Measurements from ENCODE around the gene LTBP1. TPM values are rescaled to one million over a fixed set of nuclear protein-coding genes. Genes with fewer than 3 reads are reported as not detected.
"Not testable (repeated sequence)": the region's sequence is repeated elsewhere in the genome, so short reads cannot be mapped to it uniquely, and the experiment has no call there.

The LTBP1 gene
- total RNA-seq, 2 experiments from 2014 or later: 0.10 to 0.27 TPM

DNA sequence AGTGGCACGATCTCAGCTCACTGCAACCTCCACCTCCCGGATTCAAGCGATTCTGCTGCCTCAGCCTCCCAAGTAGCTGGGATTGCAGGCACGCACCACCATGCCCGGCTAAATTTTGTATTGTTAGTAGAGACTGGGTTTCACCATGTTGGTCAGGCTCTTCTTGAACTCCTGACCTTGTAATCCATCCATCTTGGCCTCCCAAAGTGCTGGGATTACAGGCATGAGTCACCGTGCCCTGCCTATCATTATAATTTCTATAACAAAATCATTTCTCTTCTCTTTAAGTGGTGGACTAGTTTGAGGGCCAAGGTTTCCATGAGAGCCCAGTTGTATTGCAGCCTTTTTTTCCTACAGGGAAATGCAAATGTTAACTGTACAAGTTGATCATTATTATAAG, 442.9 kb downstream of the LTBP1 start:
- H3K4me3 Mint-ChIP-seq; H3K36me3 Mint-ChIP-seq; intact Hi-C loops (cut with micrococcal nuclease); H3K4me1 Mint-ChIP-seq (ENCODE audit: low read depth); POLR2A ChIA-PET; H3K27me3 Mint-ChIP-seq; H3K9me3 Mint-ChIP-seq; H3K27ac Mint-ChIP-seq; DNase-seq: not testable (repeated sequence)
- CTCF ChIA-PET: interaction anchor here (0.7 kb wide), 1 partner anchor 433 kb away, joined by 4 read pairs; no protein-coding TSS in a partner anchor

DNA sequence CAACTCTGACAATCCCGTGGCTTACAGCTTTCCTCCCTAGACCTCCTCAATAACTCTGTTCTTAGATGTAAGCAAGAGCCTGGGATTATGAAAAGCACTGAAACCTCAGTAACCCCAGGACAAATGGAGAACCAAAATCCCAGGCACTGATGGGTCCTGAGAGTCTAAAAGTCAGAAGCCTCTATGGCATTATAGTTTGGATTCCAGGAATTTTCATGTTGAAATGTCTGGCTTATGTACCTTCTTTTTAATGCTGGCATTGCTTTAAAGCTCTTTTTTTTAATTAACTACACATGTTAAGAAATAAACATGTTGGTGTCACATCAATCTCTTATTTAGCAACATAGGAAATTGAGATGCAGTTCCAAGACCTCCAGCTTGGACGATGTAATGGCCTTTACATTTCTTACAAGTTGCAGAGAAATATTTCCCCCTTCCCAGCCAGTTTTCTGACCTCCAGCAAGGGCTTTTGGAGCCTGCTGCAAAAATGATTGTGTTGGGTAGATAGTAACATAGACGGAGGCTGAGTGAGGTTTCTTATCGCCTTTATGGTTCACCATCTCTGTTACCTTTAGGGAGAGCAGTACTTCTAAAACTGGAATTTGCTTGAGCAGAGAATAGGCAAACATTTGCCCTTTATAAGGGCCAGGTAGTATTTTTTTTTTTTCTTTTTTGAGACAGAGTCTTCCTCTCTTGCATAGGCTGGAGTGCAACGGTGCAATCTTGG, 444.9 kb downstream of the LTBP1 start:
- ChIA-PET CTCF (no interaction called here), POLR2A (no interaction called here)

DNA sequence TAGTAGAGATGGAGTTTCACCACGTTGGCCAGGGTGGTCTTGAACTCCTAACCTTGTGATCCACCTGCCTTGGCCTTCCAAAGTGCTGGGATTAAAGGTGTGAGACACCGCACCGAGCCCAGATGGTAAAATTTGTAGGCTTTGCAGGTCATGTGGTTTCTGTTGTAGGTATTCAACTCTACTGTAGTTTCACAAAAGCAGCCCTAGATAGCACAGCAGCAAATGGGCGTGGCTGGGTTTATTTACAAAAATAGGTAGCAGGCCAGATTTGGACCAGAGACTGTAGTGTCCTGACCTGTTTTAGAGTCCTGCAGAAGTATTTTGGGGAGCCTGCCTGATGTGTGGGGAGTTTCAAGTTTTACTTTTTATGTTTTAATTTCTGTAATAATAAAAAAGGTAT, 445.6 kb downstream of the LTBP1 start:
- DNase-seq: no peak
- POLR2A ChIA-PET: no interaction called here
- CTCF ChIA-PET: no interaction called here
- peaks cover 3% of the 10 kb centered on the region for H3K27me3 Mint-ChIP-seq
- intact Hi-C loops (cut with micrococcal nuclease): no loop called here
- H3K9me3 Mint-ChIP-seq: no peaks in the 10 kb centered on the region
- H3K4me3 Mint-ChIP-seq: no peak overlapping the region
- H3K27ac Mint-ChIP-seq: no peak overlapping the region
- no peaks in the 10 kb centered on the region for H3K4me1 Mint-ChIP-seq (ENCODE audit: low read depth)
- no peaks in the 10 kb centered on the region for H3K36me3 Mint-ChIP-seq

More for the DNA sequence above, 444.9 kb downstream of the LTBP1 start:
- intact Hi-C loops (cut with micrococcal nuclease): no loop called here
- Mint-ChIP-seq H3K4me3 (no peak overlapping the region), H3K27me3 (peaks cover 3% of the 10 kb centered on the region), H3K4me1 (ENCODE audit: low read depth) (no peaks in the 10 kb centered on the region), H3K27ac (no peak overlapping the region), H3K9me3 (no peaks in the 10 kb centered on the region), H3K36me3 (no peaks in the 10 kb centered on the region)
- no peak for DNase-seq

DNA sequence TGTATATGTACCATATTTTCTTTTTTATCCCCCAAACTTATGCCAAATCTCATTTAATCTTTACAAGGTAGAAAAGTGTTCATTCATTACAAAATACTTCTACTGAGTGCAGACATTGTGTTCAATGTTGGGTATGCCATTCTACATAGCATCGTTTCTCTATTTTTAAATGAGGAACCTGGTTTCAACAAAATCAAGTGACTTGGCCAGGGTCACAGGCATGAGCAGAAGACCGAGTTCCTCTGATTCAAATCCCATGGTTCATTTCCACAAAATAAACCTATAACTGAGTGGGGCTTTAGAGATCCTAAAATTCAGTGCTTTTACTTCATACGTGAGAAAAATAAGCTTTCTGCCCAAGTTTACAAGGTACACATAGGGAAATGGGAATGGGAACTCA, 448.3 kb downstream of the LTBP1 start:
- Mint-ChIP-seq H3K9me3 (no peaks in the 10 kb centered on the region), H3K4me1 (ENCODE audit: low read depth) (no peaks in the 10 kb centered on the region), H3K27me3 (peaks cover 1% of the 10 kb centered on the region), H3K36me3 (no peaks in the 10 kb centered on the region), H3K4me3 (no peak overlapping the region), H3K27ac (no peak overlapping the region)
- CTCF ChIA-PET: interaction anchor here (0.6 to 1.7 kb wide), 9 partner anchors 11 to 188 kb away, joined by 3 to 5 read pairs (median 4); no protein-coding TSS in a partner anchor
- POLR2A ChIA-PET: no interaction called here
- intact Hi-C loops (cut with micrococcal nuclease): no loop called here
- DNase-seq: no peak

DNA sequence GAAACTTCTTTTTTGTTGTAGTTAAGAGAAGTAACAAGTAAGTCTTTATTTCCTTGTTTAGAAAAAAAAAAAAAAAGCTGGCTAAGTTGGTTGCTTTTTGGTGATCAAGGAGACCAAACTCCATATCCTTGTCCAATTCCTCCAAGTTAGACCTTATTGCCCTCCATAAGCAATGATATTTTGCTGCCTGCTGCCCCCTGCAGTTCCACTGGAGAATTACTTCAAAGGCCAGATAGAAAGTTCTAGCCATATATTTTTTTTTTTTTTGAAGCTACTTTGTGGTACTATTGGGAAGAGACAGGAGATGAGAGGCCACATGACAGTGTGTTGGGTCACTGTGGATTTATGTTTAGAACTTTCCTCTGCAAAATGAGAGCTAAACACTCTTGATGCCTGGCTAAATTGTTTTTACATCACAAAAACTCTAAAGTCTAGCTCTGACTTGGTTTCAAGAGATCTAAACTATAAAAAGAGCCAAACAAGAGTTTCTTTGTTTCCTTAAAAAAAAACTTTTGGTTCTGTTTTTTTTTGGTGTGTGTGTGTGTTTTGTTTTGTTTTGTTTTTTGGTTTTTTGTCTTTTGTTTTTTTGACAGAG, 449.0 kb downstream of the LTBP1 start:
- H3K4me1 Mint-ChIP-seq (ENCODE audit: low read depth): no peaks in the 10 kb centered on the region
- no peaks in the 10 kb centered on the region for H3K9me3 Mint-ChIP-seq
- peak; percentile 69 for DNase-seq
- H3K27me3 Mint-ChIP-seq: no peaks in the 10 kb centered on the region
- H3K36me3 Mint-ChIP-seq: no peaks in the 10 kb centered on the region
- no peak overlapping the region for H3K4me3 Mint-ChIP-seq
- ChIA-PET POLR2A (no interaction called here), CTCF (interaction anchor here (0.6 to 1.7 kb wide), 9 partner anchors 10 to 406 kb away, joined by 3 to 5 read pairs (median 4); no protein-coding TSS in a partner anchor)
- intact Hi-C loops (cut with micrococcal nuclease): no loop called here
- H3K27ac Mint-ChIP-seq: no peak overlapping the region

DNA sequence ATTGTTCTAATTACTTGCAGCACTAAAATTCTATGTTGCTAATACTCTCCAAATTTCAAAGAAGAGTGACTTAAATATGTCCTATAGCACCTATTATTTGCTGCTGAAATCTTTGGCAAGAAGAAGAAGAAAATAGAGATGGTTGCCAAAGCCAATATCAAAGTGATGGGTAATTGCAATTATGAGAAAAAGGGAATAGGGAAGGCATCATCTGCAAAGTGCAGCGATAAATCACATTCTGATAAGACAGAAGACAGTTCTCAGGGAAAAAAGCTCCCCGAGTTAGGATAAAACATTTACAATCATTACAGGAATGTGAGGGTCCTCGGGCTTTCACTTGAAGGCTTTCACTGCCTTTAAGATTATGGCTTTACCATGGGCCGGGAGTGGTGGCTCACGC, 457.6 kb downstream of the LTBP1 start:
- no peak overlapping the region for H3K4me3 Mint-ChIP-seq
- no peaks in the 10 kb centered on the region for H3K27me3 Mint-ChIP-seq
- H3K4me1 Mint-ChIP-seq (ENCODE audit: low read depth): no peaks in the 10 kb centered on the region
- ChIA-PET POLR2A (no interaction called here), CTCF (no interaction called here)
- DNase-seq: no peak
- no peaks in the 10 kb centered on the region for H3K36me3 Mint-ChIP-seq
- H3K9me3 Mint-ChIP-seq: peaks cover 4% of the 10 kb centered on the region
- intact Hi-C loops (cut with micrococcal nuclease): no loop called here
- no peak overlapping the region for H3K27ac Mint-ChIP-seq

DNA sequence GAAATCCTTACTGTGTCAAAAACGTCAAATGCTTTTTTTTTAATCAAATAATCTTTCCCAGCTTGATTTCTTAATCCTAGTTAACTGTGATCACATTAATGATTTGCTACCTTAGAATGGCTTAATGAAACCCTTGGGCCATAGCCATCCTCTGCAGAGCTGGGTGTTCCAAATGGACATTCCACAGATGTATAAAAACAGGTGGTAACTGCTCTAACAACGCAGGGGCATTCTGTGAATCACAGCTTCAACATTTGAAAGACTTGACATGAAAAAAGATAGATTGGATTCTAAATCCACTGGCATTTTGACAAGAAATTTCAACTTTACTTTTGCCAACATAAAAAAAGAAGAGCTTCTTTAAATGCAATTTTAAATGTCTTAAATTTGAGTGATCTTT, 459.9 kb downstream of the LTBP1 start:
- H3K9me3 Mint-ChIP-seq: peaks cover 4% of the 10 kb centered on the region
- ChIA-PET CTCF (interaction anchor here (0.7 to 1.4 kb wide), 2 partner anchors 11 to 24 kb away, joined by 3 to 4 read pairs; no protein-coding TSS in a partner anchor), POLR2A (no interaction called here)
- DNase-seq: no peak
- no peak overlapping the region for H3K4me3 Mint-ChIP-seq
- intact Hi-C loops (cut with micrococcal nuclease): no loop called here
- H3K27me3 Mint-ChIP-seq: no peaks in the 10 kb centered on the region
- H3K36me3 Mint-ChIP-seq: no peaks in the 10 kb centered on the region
- H3K27ac Mint-ChIP-seq: no peak overlapping the region
- no peaks in the 10 kb centered on the region for H3K4me1 Mint-ChIP-seq (ENCODE audit: low read depth)

DNA sequence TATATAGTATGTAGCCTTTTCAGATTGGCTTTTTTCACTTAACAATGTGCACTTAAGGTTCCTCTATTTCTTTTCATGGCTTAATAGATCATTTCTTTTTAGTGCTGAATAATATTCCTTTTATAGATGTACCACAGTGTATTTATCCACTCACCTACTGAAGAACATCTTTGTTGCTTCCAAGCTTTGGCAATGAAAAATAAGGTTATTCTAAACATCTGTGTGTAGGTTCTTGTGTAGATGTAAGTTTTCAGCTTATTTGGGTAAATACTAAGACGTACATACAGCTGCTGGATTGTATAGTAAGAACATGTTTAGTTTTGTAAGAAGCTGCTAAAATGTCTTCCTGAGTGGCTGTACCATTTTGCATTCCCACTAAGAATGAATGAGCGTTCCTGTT, 461.4 kb downstream of the LTBP1 start:
- Mint-ChIP-seq H3K4me3 (no peak overlapping the region), H3K4me1 (ENCODE audit: low read depth) (no peaks in the 10 kb centered on the region), H3K27me3 (peaks cover 1% of the 10 kb centered on the region), H3K27ac (no peak overlapping the region), H3K36me3 (no peaks in the 10 kb centered on the region), H3K9me3 (peaks cover 4% of the 10 kb centered on the region)
- POLR2A ChIA-PET: no interaction called here
- intact Hi-C loops (cut with micrococcal nuclease): no loop called here
- CTCF ChIA-PET: no interaction called here
- DNase-seq: no peak

DNA sequence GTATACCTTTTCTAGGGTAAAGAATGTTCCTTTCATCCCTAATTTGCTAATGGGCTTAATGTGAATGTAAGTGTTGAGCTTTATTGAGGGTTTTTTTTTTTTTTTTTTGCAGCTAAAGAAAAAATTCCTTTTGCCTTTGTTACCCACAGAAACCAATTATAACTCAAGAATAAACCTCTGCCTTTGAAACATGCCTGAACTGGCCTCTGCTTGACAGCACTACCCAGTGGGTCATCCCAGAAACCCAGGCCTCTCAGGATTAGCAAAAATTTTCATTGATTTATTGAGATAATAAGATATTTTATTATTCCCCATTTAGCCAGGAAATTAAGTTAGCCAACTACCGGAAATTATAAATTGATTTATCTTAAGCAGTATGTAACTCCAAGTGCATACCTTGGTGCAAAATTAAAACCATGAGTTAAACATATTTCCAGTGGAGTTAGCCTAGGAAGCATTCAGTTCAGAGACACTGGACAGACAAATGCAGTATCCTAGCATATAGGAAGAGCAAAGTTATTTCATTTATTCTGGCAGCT, 462.7 kb downstream of the LTBP1 start:
- POLR2A ChIA-PET: no interaction called here
- Mint-ChIP-seq H3K4me3 (no peak overlapping the region), H3K4me1 (ENCODE audit: low read depth) (no peaks in the 10 kb centered on the region), H3K9me3 (peaks cover 4% of the 10 kb centered on the region), H3K36me3 (no peaks in the 10 kb centered on the region), H3K27me3 (peaks cover 3% of the 10 kb centered on the region), H3K27ac (no peak overlapping the region)
- intact Hi-C loops (cut with micrococcal nuclease): no loop called here
- no peak for DNase-seq
- CTCF ChIA-PET: no interaction called here

DNA sequence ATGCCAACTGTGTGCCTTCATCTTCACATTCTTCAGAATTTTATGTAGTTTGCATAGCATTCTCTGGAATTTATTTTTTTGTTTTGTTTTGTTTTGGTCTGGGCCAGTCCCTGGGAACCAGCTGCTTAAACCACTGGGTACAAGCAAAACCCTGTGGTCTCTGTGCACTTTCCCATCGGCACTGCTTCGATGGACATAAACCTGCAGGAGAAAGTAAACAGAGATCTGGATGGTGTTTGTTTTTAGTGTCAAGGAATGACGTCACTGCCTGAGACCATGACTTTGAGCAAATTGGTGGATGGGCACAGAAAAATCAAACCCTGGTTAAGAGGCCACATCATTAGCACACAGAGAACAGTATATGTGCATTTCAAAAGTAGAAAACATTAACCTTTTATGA, 465.0 kb downstream of the LTBP1 start:
- no peaks in the 10 kb centered on the region for H3K36me3 Mint-ChIP-seq
- peaks cover 6% of the 10 kb centered on the region for H3K27me3 Mint-ChIP-seq
- ChIA-PET CTCF (interaction anchor here (1.1 kb wide), 1 partner anchor 171 kb away, joined by 3 read pairs; no protein-coding TSS in a partner anchor), POLR2A (no interaction called here)
- H3K4me3 Mint-ChIP-seq: no peak overlapping the region
- intact Hi-C loops (cut with micrococcal nuclease): loop anchor here (5.0 kb wide), 1 partner anchor 171 kb away; no protein-coding TSS in a partner anchor
- DNase-seq: no peak
- H3K9me3 Mint-ChIP-seq: peaks cover 4% of the 10 kb centered on the region
- H3K4me1 Mint-ChIP-seq (ENCODE audit: low read depth): no peaks in the 10 kb centered on the region
- H3K27ac Mint-ChIP-seq: no peak overlapping the region

DNA sequence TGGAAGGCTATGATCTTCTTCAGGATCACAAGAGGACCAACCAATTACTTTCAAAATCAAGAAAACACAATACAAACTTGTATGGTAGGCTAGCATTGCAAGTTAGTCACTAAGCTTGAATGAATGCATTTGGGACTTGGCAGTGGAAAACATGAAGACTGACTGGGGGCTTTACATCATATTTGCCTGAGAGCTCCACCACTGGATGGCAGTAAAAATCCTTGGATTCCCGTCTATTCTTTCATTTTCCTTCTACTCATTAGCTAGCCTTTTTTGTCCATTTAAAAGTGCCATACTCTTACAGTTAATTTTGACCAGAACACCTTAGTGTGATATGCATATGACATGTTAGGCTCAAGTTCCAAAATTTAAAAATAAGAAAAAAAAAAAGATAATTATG, 466.2 kb downstream of the LTBP1 start:
- Mint-ChIP-seq H3K4me3 (no peak overlapping the region), H3K27me3 (peaks cover 7% of the 10 kb centered on the region), H3K9me3 (peaks cover 4% of the 10 kb centered on the region), H3K27ac (no peak overlapping the region), H3K4me1 (ENCODE audit: low read depth) (no peaks in the 10 kb centered on the region), H3K36me3 (no peaks in the 10 kb centered on the region)
- intact Hi-C loops (cut with micrococcal nuclease): loop anchor here (5.0 kb wide), 1 partner anchor 169 kb away; no protein-coding TSS in a partner anchor
- no peak for DNase-seq
- ChIA-PET POLR2A (no interaction called here), CTCF (interaction anchor here (0.6 to 1.8 kb wide), 5 partner anchors 63 to 186 kb away, joined by 3 to 10 read pairs (median 3); partner anchors contain the start of gene FAM98A)

DNA sequence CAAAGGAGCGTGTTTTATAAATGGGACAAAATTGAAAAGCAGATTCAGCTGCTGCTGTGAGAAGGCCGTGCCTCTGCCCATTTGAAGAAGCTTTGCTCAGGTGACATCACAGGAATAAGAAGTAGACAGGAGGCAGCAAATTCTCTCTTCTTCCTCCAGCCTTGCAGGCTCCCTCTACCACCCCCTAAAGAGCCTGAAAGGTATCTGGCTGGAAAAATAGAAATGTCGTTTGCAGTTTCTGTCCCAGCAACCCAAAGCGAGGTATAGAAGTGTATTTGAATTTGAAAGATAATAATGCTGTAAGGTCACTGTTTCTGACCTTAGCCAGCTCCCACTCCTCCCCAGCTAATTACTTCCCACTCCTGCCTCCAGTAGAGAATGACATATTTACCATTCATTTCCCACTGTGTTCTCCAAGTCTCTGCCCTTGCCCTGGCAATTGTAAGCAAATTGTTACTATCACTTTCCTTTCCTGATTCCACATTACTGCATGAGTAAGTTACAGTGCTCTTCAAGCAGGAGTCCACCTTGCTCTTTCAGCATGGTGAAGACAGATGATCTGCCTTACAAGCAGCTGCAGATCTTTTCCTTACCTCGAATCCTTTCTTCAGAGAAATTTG, 472.9 kb downstream of the LTBP1 start:
- Mint-ChIP-seq H3K36me3 (no peaks in the 10 kb centered on the region), H3K9me3 (no peaks in the 10 kb centered on the region), H3K4me3 (no peak overlapping the region), H3K27ac (no peak overlapping the region), H3K4me1 (ENCODE audit: low read depth) (no peaks in the 10 kb centered on the region), H3K27me3 (peaks cover 6% of the 10 kb centered on the region)
- ChIA-PET CTCF (no interaction called here), POLR2A (no interaction called here)
- intact Hi-C loops (cut with micrococcal nuclease): no loop called here
- DNase-seq: no peak
